Measurements from ENCODE around the gene INPP5D. TPM values are rescaled to one million over a fixed set of nuclear protein-coding genes. Genes with fewer than 3 reads are reported as not detected.

INPP5D gene
- total and polyA plus RNA-seq, 2 of the 8 experiments (the other 6 are each of a cell fraction or from before 2014, with no cell fraction given), result 4.5 to 7.1 TPM

GRCh38 chr2:233091595-233092375 is 31.6 kb downstream of the INPP5D start:
- Histone ChIP-seq H4K91ac (replicated peaks; ENCODE audit: insufficient read length, low read length) (no peak overlapping the region), H2BK120ac (replicated peaks; ENCODE audit: low read depth, low read length) (no peak overlapping the region), H3K4me2 (ENCODE audit: insufficient read depth in 1 of 2, low read depth in 2 of 2, low read length in 2 of 2) (no peak overlapping the region), H4K20me1 (replicated peaks in 1 of 2; ENCODE audit: control insufficient read depth in 1 of 2, insufficient read depth in 2 of 2, low read length in 2 of 2) (no peaks in the 10 kb centered on the region), H3K4me3 (ENCODE audit: extremely low read depth in 1 of 4, insufficient read depth in 2 of 4, low read depth in 3 of 4, low read length in 4 of 4) (no peak overlapping the region), H3K23ac (ENCODE audit: insufficient read length) (no peak overlapping the region), H2BK15ac (ENCODE audit: low read length) (no peak overlapping the region), H3K23me2 (ENCODE audit: low read depth, low read length) (no peaks in the 10 kb centered on the region), H3K4ac (replicated peaks; ENCODE audit: insufficient read length, low read depth, low read length) (no peak overlapping the region), H2BK12ac (ENCODE audit: low read depth, low read length) (no peak overlapping the region), H3K79me1 (ENCODE audit: low read depth, low read length) (no peaks in the 10 kb centered on the region), H3K9ac (replicated peaks in 1 of 4; ENCODE audit: extremely low read depth in 1 of 4, low read depth in 3 of 4, low read length in 3 of 4) (no peak overlapping the region), H3K56ac (replicated peaks; ENCODE audit: insufficient read length, low read depth, low read length) (no peak overlapping the region), H4K8ac (ENCODE audit: extremely low read depth, insufficient read depth, low read length) (no peak overlapping the region), H3K9me3 (ENCODE audit: insufficient read depth in 2 of 2, low read depth in 1 of 2, low read length in 1 of 2) (no peaks in the 10 kb centered on the region), H3K27ac (ENCODE audit: low read depth, low read length) (no peak overlapping the region), H3K27me3 (replicated peaks in 1 of 4; ENCODE audit: control insufficient read depth in 3 of 4, extremely low read depth in 1 of 4, insufficient read depth in 3 of 4, low read length in 3 of 4) (no peaks in the 10 kb centered on the region; a peak in 1 of 7 replicates), H3K14ac (ENCODE audit: insufficient read length) (no peak overlapping the region), H3K36me3 (ENCODE audit: control insufficient read depth in 2 of 4, insufficient read depth in 4 of 4, low read length in 3 of 4) (no peaks in the 10 kb centered on the region), H2BK20ac (ENCODE audit: low read length) (no peak overlapping the region), H3K4me1 (replicated peaks in 1 of 4; ENCODE audit: control insufficient read depth in 3 of 4, insufficient read depth in 4 of 4, low read length in 3 of 4) (no peaks in the 10 kb centered on the region), H2BK5ac (ENCODE audit: low read depth, low read length) (no peak overlapping the region), H2AK5ac (ENCODE audit: low read depth, low read length) (no peak overlapping the region), H4K5ac (ENCODE audit: insufficient read length, low read depth, low read length) (no peak overlapping the region), H3K18ac (ENCODE audit: extremely low read depth, low read length) (no peak overlapping the region), H3K79me2 (ENCODE audit: control insufficient read depth in 1 of 2, insufficient read depth in 2 of 2, low read length in 2 of 2) (no peaks in the 10 kb centered on the region), H2AFZ (ENCODE audit: low read length) (no peak overlapping the region)
- FAIRE-seq (no peak), DNase-seq (ENCODE audit: low read depth in 1 of 2, low spot score in 2 of 2) (no peak)
- ChIA-PET CTCF (ENCODE audit: partially characterized antibody) (interaction anchor here (0.6 to 0.8 kb wide), 3 partner anchors 39 to 217 kb away, joined by 3 read pairs; no protein-coding TSS in a partner anchor), POLR2A (ENCODE audit: partially characterized antibody) (interaction anchor here (1.2 to 1.5 kb wide), 2 partner anchors 16 to 116 kb away, joined by 3 to 4 read pairs; no protein-coding TSS in a partner anchor)
- WGBS, 2 experiments (ENCODE audit: extremely low coverage in 1 of 2, insufficient coverage in 1 of 2, insufficient read length in 1 of 2, insufficient replicate concordance in 2 of 2, low coverage in 1 of 2, low lambda C conversion rate in 2 of 2, missing lambda C conversion rate in 1 of 2), result 92% methylated on average over 16 of the region's 18 CpGs; no CpG with 5 or more reads in 1 of the 2 experiments
- TF ChIP-seq RAD21 (IDR thresholded peaks at IDR 0.05 in 1 of 2, conservative IDR thresholded peaks at IDR 0.05 in 1 of 2; ENCODE audit: low read depth in 2 of 2, low read length in 2 of 2), result no peak
- no peak for TF ChIP-seq KDM5A (IDR thresholded peaks at IDR 0.05; ENCODE audit: low read length)
- TF ChIP-seq TAF7 (optimal IDR thresholded peaks at IDR 0.05; ENCODE audit: borderline replicate concordance, low read depth, low read length), result no peak
- TF ChIP-seq BACH1 (IDR thresholded peaks at IDR 0.05; ENCODE audit: low read length), result no peak
- no peak for TF ChIP-seq SRF (IDR thresholded peaks at IDR 0.05; ENCODE audit: low read depth, low read length)
- no peak for TF ChIP-seq YY1 (IDR thresholded peaks at IDR 0.05; ENCODE audit: low read depth, low read length)
- no peak for TF ChIP-seq SUZ12 (IDR thresholded peaks at IDR 0.05; ENCODE audit: low read length)
- TF ChIP-seq, protein P1, sequence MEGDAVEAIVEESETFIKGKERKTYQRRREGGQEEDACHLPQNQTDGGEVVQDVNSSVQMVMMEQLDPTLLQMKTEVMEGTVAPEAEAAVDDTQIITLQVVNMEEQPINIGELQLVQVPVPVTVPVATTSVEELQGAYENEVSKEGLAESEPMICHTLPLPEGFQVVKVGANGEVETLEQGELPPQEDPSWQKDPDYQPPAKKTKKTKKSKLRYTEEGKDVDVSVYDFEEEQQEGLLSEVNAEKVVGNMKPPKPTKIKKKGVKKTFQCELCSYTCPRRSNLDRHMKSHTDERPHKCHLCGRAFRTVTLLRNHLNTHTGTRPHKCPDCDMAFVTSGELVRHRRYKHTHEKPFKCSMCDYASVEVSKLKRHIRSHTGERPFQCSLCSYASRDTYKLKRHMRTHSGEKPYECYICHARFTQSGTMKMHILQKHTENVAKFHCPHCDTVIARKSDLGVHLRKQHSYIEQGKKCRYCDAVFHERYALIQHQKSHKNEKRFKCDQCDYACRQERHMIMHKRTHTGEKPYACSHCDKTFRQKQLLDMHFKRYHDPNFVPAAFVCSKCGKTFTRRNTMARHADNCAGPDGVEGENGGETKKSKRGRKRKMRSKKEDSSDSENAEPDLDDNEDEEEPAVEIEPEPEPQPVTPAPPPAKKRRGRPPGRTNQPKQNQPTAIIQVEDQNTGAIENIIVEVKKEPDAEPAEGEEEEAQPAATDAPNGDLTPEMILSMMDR (IDR thresholded peaks at IDR 0.05; ENCODE audit: control extremely low read depth in 1 of 3, insufficient read depth in 1 of 3, low read depth in 1 of 3, low read length in 3 of 3), result no peak
- TF ChIP-seq ASH2L (IDR thresholded peaks at IDR 0.05; ENCODE audit: low read length), result no peak
- no peak for TF ChIP-seq TEAD4 (IDR thresholded peaks at IDR 0.05; ENCODE audit: low read depth, low read length)

Measured in H1 (cell line).